ENCODE results near the gene MDK. TPM values are rescaled to one million over a fixed set of nuclear protein-coding genes. Genes with fewer than 3 reads are reported as not detected.

The MDK gene
- total and polyA plus RNA-seq, 12 donors, result 3.6 to 16.5 (median 5.3) TPM

- WGBS, 2 donors, result 83 to 84% methylated on average over 5 of the region's 5 CpGs
- Histone ChIP-seq H3K4me1 (peaks cover 5 to 36% (median 16%) of the 10 kb centered on the region in 9 donors), H3K4me3 (no peak overlapping the region), H3K9me3 (no peaks in the 10 kb centered on the region), H3K27me3 (no peaks in the 10 kb centered on the region), H3K36me3 (peaks cover 0 to 81% (median 39%) of the 10 kb centered on the region in 9 donors), H3K27ac (no peak overlapping the region)
- DNase-seq (no peak), ATAC-seq (no peak)
- intact Hi-C loops (cut with DNase I), result loop anchor here in 1 of 10 donors (5.0 kb wide), 1 partner anchor 208 kb away; no protein-coding TSS in a partner anchor
- TF ChIP-seq CTCF (IDR thresholded peaks at IDR 0.05), result no peak
Measured at GRCh38 chr11:46404476-46405017, 23.1 kb downstream of the MDK start.

DNA sequence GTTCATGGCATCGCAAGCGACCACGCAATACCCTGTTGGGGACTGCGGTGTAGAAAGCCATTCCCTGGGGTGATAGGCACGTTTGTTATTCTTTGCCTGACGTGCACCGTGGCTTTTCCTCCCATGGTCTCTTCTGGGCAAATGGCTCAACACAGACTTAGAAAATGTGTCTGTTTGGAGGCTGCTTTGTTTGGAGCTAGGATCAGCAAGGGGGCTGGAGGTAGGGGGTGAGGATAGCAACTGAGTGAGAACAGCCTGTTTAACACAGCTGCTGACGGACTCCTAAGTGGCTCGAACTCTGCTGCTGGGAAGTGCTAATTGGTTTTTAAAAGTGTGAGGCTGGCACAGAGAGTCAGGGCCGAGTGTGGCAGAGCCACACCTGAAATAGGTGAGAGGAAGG is 26.2 kb downstream of the MDK start:
- DNase-seq (no peak), ATAC-seq (no peak)
- no peak for TF ChIP-seq CTCF (IDR thresholded peaks at IDR 0.05)
- no peaks in the 10 kb centered on the region for H3K27me3 ChIP-seq
- intact Hi-C loops (cut with DNase I), result no loop called here
- no peaks in the 10 kb centered on the region for H3K9me3 ChIP-seq
- H3K4me1 ChIP-seq, result peaks cover 5 to 31% (median 16%) of the 10 kb centered on the region in 9 donors
- 79 to 84% methylated on average over 10 of the region's 10 CpGs for WGBS, 2 donors
- no peak overlapping the region for H3K27ac ChIP-seq
- H3K36me3 ChIP-seq, result peaks cover 0 to 91% (median 46%) of the 10 kb centered on the region in 9 donors
- H3K4me3 ChIP-seq, result no peak overlapping the region

GRCh38 chr11:46408407-46408986 is 27.0 kb downstream of the MDK start:
- no peak overlapping the region for H3K4me3 ChIP-seq
- WGBS, 2 donors, result 93 to 94% methylated on average over 6 of the region's 6 CpGs
- no peak overlapping the region for H3K27ac ChIP-seq
- intact Hi-C loops (cut with DNase I), result no loop called here
- H3K4me1 ChIP-seq, result peaks cover 0 to 23% (median 9%) of the 10 kb centered on the region in 9 donors
- no peaks in the 10 kb centered on the region for H3K9me3 ChIP-seq
- ATAC-seq (peak in 1 of 8 donors; percentile 18), DNase-seq (no peak)
- TF ChIP-seq CTCF (IDR thresholded peaks at IDR 0.05), result no peak
- peaks cover 0 to 92% (median 46%) of the 10 kb centered on the region in 9 donors for H3K36me3 ChIP-seq
- H3K27me3 ChIP-seq, result no peaks in the 10 kb centered on the region

DNA sequence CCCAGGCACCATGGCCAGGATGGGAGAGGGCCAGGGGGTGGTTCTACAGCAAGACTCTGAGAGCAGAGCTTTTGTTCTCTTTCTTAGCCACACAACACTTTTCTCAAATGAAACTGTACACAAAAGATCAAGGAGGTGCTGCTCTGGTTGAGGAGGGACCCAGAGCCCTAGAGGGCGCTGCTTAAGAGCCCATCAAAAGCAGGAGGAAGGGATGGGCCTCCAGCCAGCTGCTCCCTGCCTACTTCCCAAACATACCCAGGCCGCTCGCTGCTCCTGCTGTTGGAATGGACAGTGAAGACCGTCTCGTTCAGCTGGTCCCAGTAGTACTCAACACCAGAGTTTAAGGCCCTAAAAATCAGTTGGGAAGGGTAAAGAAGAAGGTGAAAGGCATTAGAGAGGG is 28.6 kb downstream of the MDK start:
- DNase-seq (no peak), ATAC-seq (no peak)
- Histone ChIP-seq H3K27ac (no peak overlapping the region), H3K4me3 (no peak overlapping the region), H3K9me3 (no peaks in the 10 kb centered on the region), H3K27me3 (no peaks in the 10 kb centered on the region), H3K4me1 (peaks cover 0 to 7% (median 2%) of the 10 kb centered on the region in 9 donors), H3K36me3 (peaks cover 0 to 96% (median 50%) of the 10 kb centered on the region in 9 donors)
- intact Hi-C loops (cut with DNase I), result no loop called here
- WGBS, 2 donors, result 73 to 74% methylated on average over 5 of the region's 5 CpGs
- no peak for TF ChIP-seq CTCF (IDR thresholded peaks at IDR 0.05)

Measured in heart right ventricle (tissue), 16 donors.